EL (cell line): ENCODE measurements around the gene DHDH.

Experiments
- DNase-seq: peaks from one replicate; pipeline ENCODE4 v3.0.0-alpha.2; 2016

The DHDH gene

GRCh38 chr19:48993175-48994034 is 59.9 kb downstream of the DHDH start, which contains the start of the genes GYS1 and RUVBL2:
Gene GYS1 (minus strand): TSS chr19:48993309. CDS start chr19:48993112, 197 bp downstream.
Gene RUVBL2 (plus strand): TSS chr19:48993887. CDS start chr19:48993912, 25 bp downstream.
- DNase-seq = peak; percentile 100

GRCh38 chr19:48994035-48994386 is 60.5 kb downstream of the DHDH start:
- DNase-seq = no peak
